GM21737 (cell line): ENCODE data around the gene CCDC142.
"Not testable (repeated sequence)": the region's sequence is repeated elsewhere in the genome, so short reads cannot be mapped to it uniquely, and the experiment has no call there.

Source experiments
- ATAC-seq: cut with Tn5 transposase; IDR thresholded peaks from one replicate; pipeline ENCODE4 v1.9.1; 2021; ENCODE audit warnings: mild to moderate bottlenecking, moderate library complexity; ENCODE audit not compliant: unreplicated experiment

The CCDC142 gene

DNA sequence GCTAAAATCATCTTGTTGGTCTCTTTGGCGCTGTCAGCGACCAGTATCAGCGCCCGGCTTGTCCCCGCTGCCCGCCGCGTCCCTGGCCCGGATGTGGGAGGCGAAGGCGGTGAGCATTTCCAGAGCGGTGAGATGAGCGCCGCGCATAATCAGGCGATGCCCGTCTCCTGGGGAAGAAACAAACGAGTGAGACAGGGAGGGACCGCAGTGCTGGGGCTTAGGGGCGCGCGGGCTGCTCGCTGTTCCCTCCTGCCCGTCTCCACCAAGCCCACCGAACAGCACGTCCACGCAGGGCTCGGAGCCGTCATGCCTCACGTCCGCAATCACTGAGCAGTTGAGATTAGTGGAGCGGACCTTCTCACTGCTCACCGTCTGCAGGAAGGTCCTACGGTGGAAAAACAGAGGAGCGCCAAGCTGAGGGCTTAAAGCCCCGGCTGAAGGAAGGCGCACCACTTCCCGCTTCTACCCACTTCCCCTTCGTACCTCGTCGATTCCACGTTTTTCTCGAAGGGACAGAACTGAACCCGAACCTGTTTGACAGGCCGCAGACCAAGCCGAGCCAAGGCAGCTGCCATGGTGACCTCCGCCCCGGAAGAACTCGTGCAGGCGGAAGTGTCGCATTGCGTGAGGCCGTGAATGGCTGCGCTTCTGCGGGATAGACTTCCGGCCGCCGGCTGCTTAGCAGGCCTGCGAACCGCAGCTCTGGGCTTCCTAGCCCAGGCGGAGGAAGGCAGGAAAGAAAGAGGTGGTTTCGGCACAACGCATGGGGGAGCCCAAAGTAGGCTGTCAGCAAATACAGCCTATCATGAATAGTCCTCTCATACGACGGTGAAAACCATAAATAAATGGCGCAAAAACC is 10.5 kb downstream of the CCDC142 start, which contains the start of gene MRPL53:
TSS of gene MRPL53 (minus strand) at position 595 of the 859 bp plus-strand sequence. CDS start at position 575, 20 bp downstream.
- peak; percentile 76 for ATAC-seq

DNA sequence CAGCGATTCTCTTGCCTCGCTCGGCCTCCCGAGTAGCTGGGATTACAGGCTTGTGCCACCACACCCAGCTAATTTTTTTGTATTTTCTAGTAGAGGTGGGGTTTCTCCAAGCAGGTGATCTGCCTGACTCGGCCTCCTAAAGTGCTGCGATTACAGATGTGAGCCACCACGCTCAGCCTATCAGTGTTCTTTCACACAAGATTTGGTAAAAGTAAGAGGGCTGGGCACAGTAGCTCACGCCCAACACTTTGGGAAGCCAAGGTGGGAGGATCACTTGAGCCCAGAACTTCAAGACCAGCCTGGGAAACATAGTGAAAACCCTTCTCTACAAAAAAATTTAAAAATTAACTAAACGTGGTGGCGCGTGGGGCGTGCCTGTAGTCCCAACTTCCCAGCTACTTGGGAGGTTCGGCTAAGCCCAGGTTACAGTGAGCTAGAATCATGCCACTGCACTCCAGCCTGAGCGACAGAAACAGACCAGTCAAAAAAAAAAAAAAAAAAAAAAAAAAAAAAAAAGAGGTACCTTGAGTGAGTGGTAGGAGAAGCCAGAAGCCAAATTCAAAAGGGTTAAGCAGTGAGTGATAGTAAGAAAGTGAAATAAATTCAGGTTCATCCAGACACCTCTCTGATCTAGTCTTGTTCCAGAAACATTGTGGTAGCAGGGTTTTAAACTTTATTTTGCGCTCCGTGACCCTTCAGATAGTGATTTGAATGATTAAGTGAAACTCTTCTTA is 11.3 kb downstream of the CCDC142 start:
- ATAC-seq: no peak

DNA sequence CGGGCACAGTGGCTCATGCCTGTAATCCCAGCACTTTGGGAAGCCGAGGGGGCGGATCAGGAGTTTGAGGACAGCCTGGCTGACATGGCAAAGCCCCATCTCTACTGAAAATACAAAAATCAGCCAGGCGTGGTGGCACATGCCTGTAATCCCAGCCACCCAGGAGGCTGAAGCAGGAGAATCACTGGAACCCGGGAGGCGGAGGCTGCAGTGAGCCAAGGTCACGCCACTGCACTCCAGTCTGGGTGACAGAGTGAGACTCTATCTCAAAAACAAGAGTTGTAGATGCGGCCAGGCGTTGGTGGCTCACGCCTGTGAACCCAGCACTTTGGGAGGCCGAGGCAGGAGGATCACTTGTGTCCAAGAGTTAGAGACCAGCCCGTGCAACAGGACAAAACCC is 12.1 kb downstream of the CCDC142 start:
- not testable (repeated sequence) for ATAC-seq

DNA sequence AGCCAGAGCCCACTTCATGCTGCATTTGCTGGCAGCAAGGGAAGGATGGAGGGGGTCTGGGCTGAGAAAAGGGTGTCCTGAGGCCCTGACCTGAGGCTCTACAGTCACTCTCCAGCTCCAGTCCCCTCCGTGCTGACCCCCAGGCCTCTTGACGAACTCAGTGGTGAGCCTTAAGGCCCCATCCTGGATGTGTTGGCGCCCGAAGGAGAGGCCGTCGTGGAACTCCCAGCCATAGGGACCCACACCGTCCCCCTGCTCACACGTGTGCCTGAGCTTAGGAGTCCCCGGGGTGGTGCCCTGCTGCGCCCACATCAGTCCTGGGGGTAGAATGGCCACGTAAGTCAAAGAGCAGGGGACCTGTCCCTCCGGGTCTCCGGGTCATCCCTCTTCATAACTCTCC is 18.4 kb downstream of the CCDC142 start:
- peak; percentile 15 for ATAC-seq

DNA sequence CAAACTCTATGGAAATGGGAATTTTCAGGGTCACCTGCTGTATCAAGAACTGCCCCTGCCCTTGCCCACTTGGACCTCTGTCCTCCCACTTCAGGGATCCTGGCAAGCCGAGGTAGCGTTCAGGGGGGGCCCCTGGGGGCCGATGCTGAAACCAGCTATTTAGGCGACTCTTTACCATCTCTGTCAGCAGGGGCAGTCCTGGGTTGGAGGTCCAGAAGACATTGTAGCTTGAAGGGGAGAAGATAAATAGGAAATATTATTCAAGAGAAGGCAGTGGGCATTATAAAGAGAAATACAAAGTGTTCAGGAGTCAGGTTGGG is 20.1 kb downstream of the CCDC142 start:
- no peak for ATAC-seq

DNA sequence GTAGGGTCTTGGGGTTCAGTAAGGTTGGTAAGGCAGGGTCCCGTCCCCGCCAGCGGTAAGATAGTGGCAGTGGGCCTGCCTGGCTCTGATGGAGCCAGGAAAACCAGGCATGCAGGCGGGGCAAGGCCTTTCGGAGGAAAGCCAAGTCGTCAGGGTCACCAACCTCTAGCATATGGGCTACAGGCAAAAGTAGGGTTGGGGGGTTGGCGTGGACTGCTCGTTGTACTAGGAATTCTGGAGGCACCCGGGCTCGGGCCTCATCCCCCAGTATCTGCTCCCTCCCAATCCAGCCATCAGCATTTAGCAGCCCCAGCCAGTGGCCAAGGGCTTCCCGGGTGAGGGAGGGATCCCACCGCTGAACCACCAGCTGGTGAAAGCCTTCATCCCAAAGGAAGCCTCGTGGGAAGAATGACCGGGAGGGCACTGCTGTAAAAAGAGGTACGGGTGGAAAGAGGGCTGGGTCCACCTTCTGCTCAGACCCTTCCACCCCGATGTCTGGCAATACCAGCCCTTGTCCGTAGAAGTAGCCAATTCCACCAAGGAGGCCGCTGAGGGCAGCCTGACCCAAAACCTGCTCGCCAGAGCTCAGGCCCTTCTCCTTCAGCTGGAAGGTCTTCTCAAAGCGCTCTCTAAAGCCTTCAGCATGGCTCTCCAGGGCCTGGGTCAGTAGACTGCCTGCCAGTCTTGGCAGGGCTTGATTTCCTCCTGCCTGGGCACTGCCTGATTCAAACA is 20.6 kb downstream of the CCDC142 start:
- ATAC-seq: no peak

DNA sequence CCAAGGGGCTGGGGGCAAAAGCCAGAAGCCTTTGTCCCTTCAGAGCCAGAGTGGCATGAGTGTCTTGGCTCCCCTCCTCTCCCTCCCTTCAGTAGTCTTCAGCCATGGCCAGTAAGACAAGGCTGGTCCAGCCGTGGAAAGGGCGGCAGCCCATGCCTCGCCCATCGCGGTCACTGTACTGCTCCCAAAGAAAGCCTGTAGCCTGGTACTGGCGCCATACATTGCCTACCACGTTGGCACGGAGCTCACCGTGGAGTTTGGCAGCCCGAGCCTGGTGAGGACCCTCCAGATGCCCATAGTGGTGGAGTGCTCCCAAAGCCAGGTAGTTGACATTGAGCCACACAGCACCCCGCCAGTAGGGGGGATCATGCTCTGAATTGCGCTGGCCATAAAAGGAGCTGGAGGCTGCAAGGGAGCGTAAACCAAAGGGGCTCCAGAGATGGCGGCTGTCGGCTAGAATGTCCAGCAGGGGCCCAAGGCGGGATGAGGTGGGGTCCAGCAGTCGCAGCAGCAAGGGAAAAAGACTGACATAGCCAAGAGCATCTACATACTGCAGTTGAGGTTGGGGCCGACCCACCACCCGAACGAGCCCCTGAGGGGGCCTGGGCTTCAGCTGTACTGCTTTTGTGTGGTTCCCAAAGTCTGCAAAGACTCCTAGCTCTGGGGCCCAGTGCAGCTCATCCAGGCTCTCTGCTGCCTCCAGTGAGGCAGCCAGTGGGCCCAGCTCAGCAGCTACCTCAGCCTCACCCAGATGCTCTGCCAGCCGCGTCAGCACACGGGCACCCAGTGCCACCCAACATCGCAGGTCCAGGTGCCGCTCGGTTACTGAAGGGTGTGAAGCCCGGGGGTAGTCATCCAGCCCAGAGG is 21.4 kb downstream of the CCDC142 start:
- no peak for ATAC-seq

DNA sequence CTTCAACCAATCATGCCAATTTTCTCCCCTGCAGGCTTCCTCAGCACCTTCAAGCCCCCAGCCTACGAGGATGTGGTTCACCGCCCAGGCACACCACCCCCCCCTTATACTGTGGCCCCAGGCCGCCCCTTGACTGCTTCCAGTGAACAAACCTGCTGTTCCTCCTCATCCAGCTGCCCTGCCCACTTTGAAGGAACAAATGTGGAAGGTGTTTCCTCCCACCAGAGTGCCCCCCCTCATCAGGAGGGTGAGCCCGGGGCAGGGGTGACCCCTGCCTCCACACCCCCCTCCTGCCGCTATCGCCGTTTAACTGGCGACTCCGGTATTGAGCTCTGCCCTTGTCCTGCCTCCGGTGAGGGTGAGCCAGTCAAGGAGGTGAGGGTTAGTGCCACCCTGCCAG is 22.6 kb downstream of the CCDC142 start:
- not testable (repeated sequence) for ATAC-seq

DNA sequence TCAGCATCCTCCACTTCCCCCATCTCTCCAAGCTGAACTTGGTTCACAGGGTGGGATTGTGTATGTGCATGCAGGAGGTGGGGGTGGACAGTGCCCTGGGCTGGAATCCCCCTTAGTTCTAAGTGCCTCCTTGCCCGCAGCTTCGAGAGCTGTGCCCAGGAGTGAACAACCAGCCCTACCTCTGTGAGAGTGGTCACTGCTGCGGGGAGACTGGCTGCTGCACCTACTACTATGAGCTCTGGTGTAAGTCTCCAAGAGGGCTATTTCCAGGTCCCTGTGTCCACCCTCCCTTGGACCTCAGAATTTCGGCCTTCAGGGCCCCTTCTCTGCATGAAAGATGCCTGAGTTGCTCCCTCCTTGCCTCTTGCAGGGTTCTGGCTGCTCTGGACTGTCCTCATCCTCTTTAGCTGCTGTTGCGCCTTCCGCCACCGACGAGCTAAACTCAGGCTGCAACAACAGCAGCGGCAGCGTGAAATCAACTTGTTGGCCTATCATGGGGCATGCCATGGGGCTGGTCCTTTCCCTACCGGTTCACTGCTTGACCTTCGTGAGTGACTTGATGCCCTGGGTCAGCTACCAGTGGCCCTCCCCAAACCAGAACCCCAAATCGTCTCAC is 23.2 kb downstream of the CCDC142 start:
- not testable (repeated sequence) for ATAC-seq

DNA sequence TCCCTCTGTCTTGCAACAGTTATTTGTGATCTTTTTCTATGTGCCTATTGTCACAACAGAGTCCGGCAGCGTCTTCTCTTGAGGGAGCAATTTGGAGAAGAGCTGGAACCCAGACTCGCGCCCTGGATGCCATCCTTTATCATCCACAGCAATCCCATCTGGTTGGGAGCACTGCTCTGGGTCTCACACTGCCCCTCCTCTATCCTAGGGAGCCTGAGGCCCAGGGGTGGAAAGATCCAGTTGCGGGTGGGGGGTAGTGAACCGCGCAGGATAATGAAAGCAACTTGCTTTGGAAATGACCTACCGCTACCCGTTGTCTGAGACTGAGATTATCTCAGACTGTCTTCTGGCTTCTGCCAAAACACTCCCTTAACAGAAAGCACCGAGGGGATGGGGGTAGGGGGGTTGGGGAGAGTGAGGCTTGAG is 23.8 kb downstream of the CCDC142 start:
- ATAC-seq: no peak

DNA sequence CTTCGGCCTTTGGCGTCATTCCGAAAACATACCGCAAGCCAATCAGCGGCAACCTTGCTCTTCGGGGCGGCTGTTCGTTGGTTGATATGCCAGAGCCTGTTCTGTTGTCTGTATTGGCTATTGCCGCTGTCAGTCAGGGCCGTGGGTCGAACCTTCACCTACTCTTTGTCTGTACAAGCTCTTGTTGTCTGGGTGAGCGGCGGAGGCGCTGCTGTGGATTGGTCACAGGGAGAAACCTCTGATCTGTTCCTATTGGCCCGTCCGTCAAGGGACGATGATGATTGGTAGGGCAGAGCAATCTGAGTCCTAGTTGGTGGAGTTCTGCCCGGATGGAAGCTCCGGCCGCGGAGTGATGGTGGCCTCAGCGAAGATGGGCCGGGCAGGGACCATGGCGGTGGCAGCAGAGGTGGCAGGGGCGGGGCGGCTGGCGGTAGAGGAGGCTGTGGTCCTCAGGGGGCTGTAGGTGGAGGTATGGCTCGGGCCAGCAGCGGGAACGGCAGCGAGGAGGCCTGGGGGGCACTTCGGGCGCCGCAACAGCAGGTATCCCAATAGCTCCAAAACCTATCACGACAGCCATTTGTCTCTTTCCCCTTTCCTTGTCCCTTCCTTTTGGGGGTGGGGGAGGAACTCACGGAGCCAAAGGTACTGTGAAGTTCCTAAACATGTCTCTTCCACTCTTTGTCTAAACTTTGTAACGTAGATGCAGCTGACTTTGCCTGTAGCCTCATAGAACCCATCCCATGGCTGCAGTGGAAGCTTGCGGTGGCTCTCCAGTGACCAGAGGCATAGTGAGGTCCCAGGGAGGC is 24.5 kb downstream of the CCDC142 start, which contains the start of gene WBP1:
TSS of gene WBP1 (plus strand) at position 307 of the 806 bp plus-strand sequence. CDS start at position 472, 165 bp downstream.
- peak; percentile 76 for ATAC-seq

DNA sequence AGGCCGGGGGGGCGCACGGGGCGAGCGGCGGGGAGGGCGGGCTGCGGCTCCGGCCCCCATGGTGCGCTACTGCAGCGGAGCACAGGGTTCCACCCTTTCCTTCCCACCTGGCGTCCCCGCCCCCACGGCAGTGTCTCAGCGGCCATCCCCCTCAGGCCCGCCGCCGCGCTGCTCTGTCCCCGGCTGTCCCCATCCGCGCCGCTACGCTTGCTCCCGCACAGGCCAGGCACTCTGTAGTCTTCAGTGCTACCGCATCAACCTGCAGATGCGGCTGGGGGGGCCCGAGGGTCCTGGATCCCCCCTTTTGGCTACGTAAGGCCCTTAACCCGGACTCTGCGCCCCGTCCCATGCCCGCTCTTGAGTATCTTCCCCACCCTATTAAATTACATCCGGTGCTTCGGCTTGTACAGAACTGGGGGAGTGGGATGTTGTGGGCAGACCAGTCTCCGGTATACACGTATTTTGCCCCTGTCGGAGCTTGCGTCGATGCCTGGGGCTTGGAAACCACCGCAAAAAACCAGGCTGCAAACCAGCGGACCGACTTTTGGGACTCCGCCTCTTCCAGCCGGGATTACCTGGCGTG is 25.2 kb downstream of the CCDC142 start:
- peak; percentile 35 for ATAC-seq

DNA sequence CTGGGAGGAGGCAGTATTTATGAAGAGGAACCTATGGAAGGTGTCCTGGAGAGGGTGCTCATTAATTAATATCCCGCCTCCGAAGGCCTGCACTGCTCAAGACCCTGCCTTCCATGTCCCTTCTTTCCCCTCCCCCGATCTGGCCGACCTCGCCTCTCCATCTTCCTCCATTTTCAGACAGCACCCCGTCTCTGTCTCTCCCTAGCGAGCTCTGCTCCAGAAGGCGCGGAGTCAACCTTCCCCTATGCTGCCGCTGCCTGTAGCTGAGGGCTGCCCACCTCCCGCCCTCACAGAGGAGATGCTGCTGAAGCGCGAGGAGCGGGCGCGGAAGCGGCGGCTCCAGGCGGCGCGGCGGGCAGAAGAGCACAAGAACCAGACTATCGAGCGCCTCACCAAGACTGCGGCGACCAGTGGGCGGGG is 25.7 kb downstream of the CCDC142 start:
- ATAC-seq: no peak

DNA sequence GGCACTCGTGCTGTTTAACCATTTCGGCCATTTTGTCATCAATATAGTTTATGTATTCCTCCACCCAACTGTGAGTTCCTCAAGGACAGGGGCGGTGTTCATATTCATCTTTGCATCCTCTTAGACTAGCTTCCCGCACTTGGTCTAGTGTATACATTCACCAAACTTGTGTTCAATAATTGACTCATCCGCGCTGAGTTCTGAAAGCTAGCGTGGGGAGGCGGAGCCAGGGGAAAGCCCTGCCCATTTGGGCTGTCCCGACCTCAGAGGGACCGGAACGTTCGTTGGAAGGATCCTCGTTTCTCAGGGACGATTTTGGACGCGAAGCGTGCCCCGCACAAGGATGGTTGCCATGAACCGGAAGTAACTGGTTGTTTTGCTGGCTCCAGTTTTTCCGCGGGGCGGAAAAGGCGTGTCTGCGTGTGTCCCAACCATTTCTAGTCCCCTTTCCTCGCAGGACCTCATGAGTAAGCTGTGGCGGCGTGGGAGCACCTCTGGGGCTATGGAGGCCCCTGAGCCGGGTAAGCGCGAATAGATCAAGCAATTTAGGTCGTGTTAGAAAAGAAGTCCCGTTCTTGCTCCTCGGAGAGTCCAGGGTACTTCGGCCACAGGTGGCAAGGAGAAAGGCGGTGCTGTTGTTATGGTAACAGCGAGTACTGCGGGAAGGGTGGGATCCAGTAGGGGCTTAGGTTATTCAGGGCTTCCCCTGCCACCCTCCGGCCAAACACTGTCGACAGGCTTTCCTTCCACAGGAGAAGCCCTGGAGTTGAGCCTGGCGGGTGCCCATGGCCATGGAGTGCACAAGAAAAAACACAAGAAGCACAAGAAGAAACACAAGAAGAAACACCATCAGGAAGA is 27.9 kb downstream of the CCDC142 start, which contains the start of gene INO80B:
TSS of gene INO80B (plus strand) at position 434 of the 858 bp plus-strand sequence. CDS start at position 464, 30 bp downstream.
- peak; percentile 46 for ATAC-seq

DNA sequence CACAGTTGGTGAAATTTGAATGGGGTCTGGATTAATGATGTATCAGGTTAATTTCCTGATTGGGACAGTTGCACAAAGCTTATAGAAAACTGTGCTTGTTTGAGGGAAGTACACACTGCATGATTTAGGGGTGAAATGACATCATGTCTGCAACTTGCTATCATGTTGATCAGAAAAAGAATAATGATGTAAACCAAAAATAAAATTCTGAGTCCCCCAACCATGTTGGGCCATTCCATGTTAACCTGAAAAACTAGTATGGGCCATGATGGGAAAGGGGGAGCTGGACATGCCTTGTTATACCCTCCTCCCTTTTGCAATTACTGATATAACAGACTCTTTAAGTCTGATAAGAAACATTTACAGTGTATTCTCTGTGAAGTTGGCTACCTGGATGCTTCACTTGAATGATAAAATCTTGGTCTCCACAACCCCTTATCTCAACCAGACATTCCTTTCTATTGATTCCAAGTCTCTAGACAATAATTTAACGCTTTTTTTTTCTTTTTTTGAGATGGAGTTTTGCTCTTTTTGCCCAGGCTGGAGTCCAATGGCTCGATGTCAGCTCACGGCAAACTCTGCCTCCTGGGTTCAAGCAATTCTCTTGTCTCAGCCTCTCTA is 32.1 kb downstream of the CCDC142 start:
- ATAC-seq: no peak

DNA sequence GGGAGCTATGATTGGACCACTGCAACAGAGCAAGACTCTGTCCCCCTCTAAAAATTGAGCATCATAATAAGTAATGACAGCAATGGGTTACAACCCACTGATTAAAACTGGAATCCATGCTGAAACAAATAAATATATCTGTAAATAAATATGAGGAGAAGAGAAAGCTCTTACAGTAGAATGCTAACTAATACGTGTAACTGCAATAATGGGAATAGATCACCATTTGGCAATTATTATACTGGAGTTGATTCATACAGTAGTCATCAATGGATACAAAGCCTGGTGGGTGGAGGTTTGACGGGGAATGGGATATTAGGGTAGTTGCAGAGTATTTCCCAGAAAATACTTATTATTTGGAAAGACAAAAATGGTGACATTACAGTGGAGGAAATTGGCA is 34.0 kb downstream of the CCDC142 start:
- no peak for ATAC-seq
